ENCODE data around the gene ZP2.
"Not testable (repeated sequence)": the region's sequence is repeated elsewhere in the genome, so short reads cannot be mapped to it uniquely, and the experiment has no call there.

Gene ZP2

GRCh38 chr16:21197621-21198020 is 13.8 kb downstream of the ZP2 start:
- H3K27ac ChIP-seq, result no peak overlapping the region
- TF ChIP-seq CTCF (IDR thresholded peaks at IDR 0.05), result no peak
- TF ChIP-seq ZFX (IDR thresholded peaks at IDR 0.05; ENCODE audit: borderline replicate concordance), result no peak

GRCh38 chr16:21197112-21197511 is 14.3 kb downstream of the ZP2 start:
- TF ChIP-seq ZFX (IDR thresholded peaks at IDR 0.05; ENCODE audit: borderline replicate concordance) (no peak), CTCF (IDR thresholded peaks at IDR 0.05) (no peak)
- no peak overlapping the region for H3K27ac ChIP-seq

- H3K27ac ChIP-seq, result not testable (repeated sequence)
Measured at GRCh38 chr16:21195330-21195729, 16.0 kb downstream of the ZP2 start.

GRCh38 chr16:21194771-21195301 is 16.5 kb downstream of the ZP2 start:
- TF ChIP-seq CTCF (IDR thresholded peaks at IDR 0.05) (no peak), ZFX (IDR thresholded peaks at IDR 0.05; ENCODE audit: borderline replicate concordance) (no peak)
- H3K27ac ChIP-seq, result no peak overlapping the region

- H3K27ac ChIP-seq, result no peak overlapping the region
- TF ChIP-seq CTCF (IDR thresholded peaks at IDR 0.05) (no peak), ZFX (IDR thresholded peaks at IDR 0.05; ENCODE audit: borderline replicate concordance) (no peak)
Measured at GRCh38 chr16:21192991-21193390, 18.4 kb downstream of the ZP2 start.

- TF ChIP-seq ZFX (IDR thresholded peaks at IDR 0.05; ENCODE audit: borderline replicate concordance) (no peak), CTCF (IDR thresholded peaks at IDR 0.05) (no peak)
- no peak overlapping the region for H3K27ac ChIP-seq
Measured at GRCh38 chr16:21190599-21190998, 20.8 kb downstream of the ZP2 start.

- TF ChIP-seq ZFX (IDR thresholded peaks at IDR 0.05; ENCODE audit: borderline replicate concordance) (no peak), CTCF (IDR thresholded peaks at IDR 0.05) (no peak)
Measured at GRCh38 chr16:21190013-21190412, 21.4 kb downstream of the ZP2 start.

GRCh38 chr16:21189311-21189710 is 22.1 kb downstream of the ZP2 start:
- TF ChIP-seq CTCF (IDR thresholded peaks at IDR 0.05) (no peak), ZFX (IDR thresholded peaks at IDR 0.05; ENCODE audit: borderline replicate concordance) (no peak)
- no peak overlapping the region for H3K27ac ChIP-seq

More at GRCh38 chr16:21190013-21190412, 21.4 kb downstream of the ZP2 start:
- no peak overlapping the region for H3K27ac ChIP-seq
